ENCODE measurements around the gene PRSS57. TPM values are rescaled to one million over a fixed set of nuclear protein-coding genes. Genes with fewer than 3 reads are reported as not detected.

The PRSS57 gene
- total RNA-seq, 2 donors from 2014 or later: not detected

GRCh38 chr19:694481-695351 is 536 bp downstream of the PRSS57 start:
- ATAC-seq (ENCODE audit: insufficient number of reproducible peaks, low FRiP score, low read depth) (no peak), DNase-seq (ENCODE audit: low spot score) (no peak)
- Histone ChIP-seq H3K36me3 (no peaks in the 10 kb centered on the region), H3K9me3 (no peaks in the 10 kb centered on the region), H3K4me1 (ENCODE audit: control insufficient read depth in 1 of 2, low read depth in 2 of 2) (no peaks in the 10 kb centered on the region), H3K4me3 (no peak overlapping the region), H3K27ac (no peak overlapping the region), H3K27me3 (replicated peaks; ENCODE audit: insufficient read depth) (no peaks in the 10 kb centered on the region)
- no peak for TF ChIP-seq CTCF (IDR thresholded peaks at IDR 0.05)

GRCh38 chr19:690203-690602 is 5.0 kb downstream of the PRSS57 start:
- Histone ChIP-seq H3K27me3 (replicated peaks; ENCODE audit: insufficient read depth) (no peaks in the 10 kb centered on the region), H3K36me3 (no peaks in the 10 kb centered on the region), H3K4me1 (ENCODE audit: control insufficient read depth in 1 of 2, low read depth in 2 of 2) (no peaks in the 10 kb centered on the region), H3K4me3 (no peak overlapping the region), H3K27ac (no peak overlapping the region), H3K9me3 (no peaks in the 10 kb centered on the region)
- no peak for TF ChIP-seq CTCF (IDR thresholded peaks at IDR 0.05)
- DNase-seq (ENCODE audit: low spot score): no peak
- ATAC-seq (ENCODE audit: insufficient number of reproducible peaks, low FRiP score, low read depth): no peak

GRCh38 chr19:688992-689391 is 6.3 kb downstream of the PRSS57 start:
- no peak overlapping the region for H3K4me3 ChIP-seq
- no peak for TF ChIP-seq CTCF (IDR thresholded peaks at IDR 0.05)
- ATAC-seq (ENCODE audit: insufficient number of reproducible peaks, low FRiP score, low read depth) (no peak), DNase-seq (ENCODE audit: low spot score) (no peak)
- no peak overlapping the region for H3K27ac ChIP-seq
- no peaks in the 10 kb centered on the region for H3K9me3 ChIP-seq
- no peaks in the 10 kb centered on the region for H3K27me3 ChIP-seq (replicated peaks; ENCODE audit: insufficient read depth)
- H3K4me1 ChIP-seq (ENCODE audit: control insufficient read depth in 1 of 2, low read depth in 2 of 2): no peaks in the 10 kb centered on the region
- H3K36me3 ChIP-seq: no peaks in the 10 kb centered on the region

DNA sequence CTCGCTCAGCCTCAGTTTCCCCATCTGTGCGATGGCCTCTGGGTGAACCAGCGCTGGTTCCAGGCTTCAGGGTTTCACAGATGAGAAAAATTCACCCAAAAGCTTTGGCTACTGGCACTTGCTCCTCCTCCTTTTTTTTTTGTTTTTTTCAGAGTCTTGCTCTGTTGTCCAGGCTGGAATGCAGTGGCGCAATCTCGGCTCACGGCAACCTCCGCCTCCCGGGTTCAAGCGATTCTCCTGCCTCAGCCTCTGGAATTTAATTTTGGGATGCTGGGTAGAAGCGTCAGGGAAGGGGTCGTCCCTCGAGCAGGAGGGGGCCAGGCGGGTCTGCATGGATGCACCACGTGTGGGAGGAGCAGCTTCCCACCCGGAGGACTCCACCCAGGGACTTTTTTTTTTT is 7.0 kb downstream of the PRSS57 start:
- no peaks in the 10 kb centered on the region for H3K4me1 ChIP-seq (ENCODE audit: control insufficient read depth in 1 of 2, low read depth in 2 of 2)
- DNase-seq (ENCODE audit: low spot score) (no peak), ATAC-seq (ENCODE audit: insufficient number of reproducible peaks, low FRiP score, low read depth) (no peak)
- no peak for TF ChIP-seq CTCF (IDR thresholded peaks at IDR 0.05)
- no peaks in the 10 kb centered on the region for H3K36me3 ChIP-seq
- no peak overlapping the region for H3K4me3 ChIP-seq
- no peak overlapping the region for H3K27ac ChIP-seq
- no peaks in the 10 kb centered on the region for H3K9me3 ChIP-seq
- no peaks in the 10 kb centered on the region for H3K27me3 ChIP-seq (replicated peaks; ENCODE audit: insufficient read depth)

- no peak for TF ChIP-seq CTCF (IDR thresholded peaks at IDR 0.05)
- H3K27ac ChIP-seq: no peak overlapping the region
- H3K4me1 ChIP-seq (ENCODE audit: control insufficient read depth in 1 of 2, low read depth in 2 of 2): no peaks in the 10 kb centered on the region
- ATAC-seq (ENCODE audit: insufficient number of reproducible peaks, low FRiP score, low read depth): no peak
- no peak overlapping the region for H3K4me3 ChIP-seq
- no peaks in the 10 kb centered on the region for H3K9me3 ChIP-seq
- DNase-seq (ENCODE audit: low spot score): no peak
- H3K27me3 ChIP-seq (replicated peaks; ENCODE audit: insufficient read depth): no peaks in the 10 kb centered on the region
- H3K36me3 ChIP-seq: no peaks in the 10 kb centered on the region
These were observed 7.6 kb downstream of the PRSS57 start for GRCh38 chr19:687569-688166.

Data from thoracic aorta (tissue), 2 donors.